Measurements from ENCODE around the gene SNRK. TPM values are rescaled to one million over a fixed set of nuclear protein-coding genes. Genes with fewer than 3 reads are reported as not detected.

SNRK gene
- total RNA-seq, 1 donor from 2014 or later, result 29.7 TPM

- no peak for FAIRE-seq
- H3K36me3 ChIP-seq (ENCODE audit: control insufficient read depth, insufficient read depth, low read length), result peaks cover 1% of the 10 kb centered on the region
- no peak for DNase-seq (ENCODE audit: low read depth)
- no peak overlapping the region for H3K4me3 ChIP-seq (ENCODE audit: low read depth, low read length)
- no peak for TF ChIP-seq CTCF (IDR thresholded peaks at IDR 0.05; ENCODE audit: insufficient read depth, low read length, severe bottlenecking)
- no peaks in the 10 kb centered on the region for H3K27me3 ChIP-seq (ENCODE audit: control insufficient read depth, insufficient read depth, low read length)
Measured at GRCh38 chr3:43366481-43366880, 80.1 kb downstream of the SNRK start.

GRCh38 chr3:43366885-43367284 lies 80.5 kb downstream of the SNRK start:
- no peak for FAIRE-seq
- no peak for DNase-seq (ENCODE audit: low read depth)
- no peak for TF ChIP-seq CTCF (IDR thresholded peaks at IDR 0.05; ENCODE audit: insufficient read depth, low read length, severe bottlenecking)
- Histone ChIP-seq H3K27me3 (ENCODE audit: control insufficient read depth, insufficient read depth, low read length) (no peaks in the 10 kb centered on the region), H3K36me3 (ENCODE audit: control insufficient read depth, insufficient read depth, low read length) (peaks cover 1% of the 10 kb centered on the region), H3K4me3 (ENCODE audit: low read depth, low read length) (no peak overlapping the region)

GRCh38 chr3:43369404-43370292 lies 83.3 kb downstream of the SNRK start:
- H3K4me3 ChIP-seq (ENCODE audit: low read depth, low read length), result no peak overlapping the region
- peaks cover 1% of the 10 kb centered on the region for H3K36me3 ChIP-seq (ENCODE audit: control insufficient read depth, insufficient read depth, low read length)
- TF ChIP-seq CTCF (IDR thresholded peaks at IDR 0.05; ENCODE audit: insufficient read depth, low read length, severe bottlenecking), result no peak
- DNase-seq (ENCODE audit: low read depth), result no peak
- no peak for FAIRE-seq
- no peaks in the 10 kb centered on the region for H3K27me3 ChIP-seq (ENCODE audit: control insufficient read depth, insufficient read depth, low read length)

GRCh38 chr3:43370293-43370980 lies 84.1 kb downstream of the SNRK start:
- Histone ChIP-seq H3K27me3 (ENCODE audit: control insufficient read depth, insufficient read depth, low read length) (no peaks in the 10 kb centered on the region), H3K36me3 (ENCODE audit: control insufficient read depth, insufficient read depth, low read length) (peaks cover 1% of the 10 kb centered on the region), H3K4me3 (ENCODE audit: low read depth, low read length) (no peak overlapping the region)
- DNase-seq (ENCODE audit: low read depth) (no peak), FAIRE-seq (no peak)
- TF ChIP-seq CTCF (IDR thresholded peaks at IDR 0.05; ENCODE audit: insufficient read depth, low read length, severe bottlenecking), result no peak

GRCh38 chr3:43371494-43371893 lies 85.2 kb downstream of the SNRK start:
- H3K4me3 ChIP-seq (ENCODE audit: low read depth, low read length), result no peak overlapping the region
- no peaks in the 10 kb centered on the region for H3K27me3 ChIP-seq (ENCODE audit: control insufficient read depth, insufficient read depth, low read length)
- no peak for FAIRE-seq
- DNase-seq (ENCODE audit: low read depth), result no peak
- H3K36me3 ChIP-seq (ENCODE audit: control insufficient read depth, insufficient read depth, low read length), result no peaks in the 10 kb centered on the region
- TF ChIP-seq CTCF (IDR thresholded peaks at IDR 0.05; ENCODE audit: insufficient read depth, low read length, severe bottlenecking), result no peak

All from bronchial epithelial cell (primary cell).